Stimulated activated CD4-positive, alpha-beta T cell treated with anti-CD3 and anti-CD28 coated beads, Interleukin-4, amount 100 ng/mL, for 24 hours (primary cell): ENCODE data around the gene PCK1.

Source experiments
- DNase-seq: peaks from one replicate; pipeline ENCODE4 v3.0.0-alpha.2; 2020

PCK1 gene

DNA sequence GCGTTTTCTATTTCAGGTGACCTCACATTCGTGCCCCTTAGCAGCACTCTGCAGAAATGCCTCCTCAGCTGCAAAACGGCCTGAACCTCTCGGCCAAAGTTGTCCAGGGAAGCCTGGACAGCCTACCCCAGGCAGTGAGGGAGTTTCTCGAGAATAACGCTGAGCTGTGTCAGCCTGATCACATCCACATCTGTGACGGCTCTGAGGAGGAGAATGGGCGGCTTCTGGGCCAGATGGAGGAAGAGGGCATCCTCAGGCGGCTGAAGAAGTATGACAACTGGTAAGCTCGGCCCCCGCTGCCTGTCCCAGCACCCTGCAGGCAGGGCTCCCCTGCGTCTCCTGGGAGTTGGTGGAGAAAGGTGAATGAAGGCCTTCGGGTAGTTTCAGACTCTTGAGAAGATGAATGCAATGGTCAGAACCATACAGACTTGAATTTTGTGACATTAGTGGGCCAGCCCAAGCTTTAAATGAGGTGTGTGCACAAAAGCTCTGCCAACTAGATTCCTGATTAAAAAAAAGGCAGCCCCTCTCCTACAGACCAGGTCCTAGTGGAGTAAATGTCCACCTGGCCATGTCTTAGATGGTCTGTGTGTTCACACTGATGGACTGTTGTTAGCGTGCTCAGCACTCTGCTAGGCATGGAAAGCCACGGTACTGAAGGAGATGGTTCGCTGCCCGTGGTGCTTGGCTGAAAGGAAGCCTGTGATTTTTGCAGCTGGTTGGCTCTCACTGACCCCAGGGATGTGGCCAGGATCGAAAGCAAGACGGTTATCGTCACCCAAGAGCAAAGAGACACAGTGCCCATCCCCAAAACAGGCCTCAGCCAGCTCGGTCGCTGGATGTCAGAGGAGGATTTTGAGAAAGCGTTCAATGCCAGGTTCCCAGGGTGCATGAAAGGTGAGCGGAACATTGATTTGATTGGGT lies 708 bp downstream of the PCK1 start:
- no peak for DNase-seq

DNA sequence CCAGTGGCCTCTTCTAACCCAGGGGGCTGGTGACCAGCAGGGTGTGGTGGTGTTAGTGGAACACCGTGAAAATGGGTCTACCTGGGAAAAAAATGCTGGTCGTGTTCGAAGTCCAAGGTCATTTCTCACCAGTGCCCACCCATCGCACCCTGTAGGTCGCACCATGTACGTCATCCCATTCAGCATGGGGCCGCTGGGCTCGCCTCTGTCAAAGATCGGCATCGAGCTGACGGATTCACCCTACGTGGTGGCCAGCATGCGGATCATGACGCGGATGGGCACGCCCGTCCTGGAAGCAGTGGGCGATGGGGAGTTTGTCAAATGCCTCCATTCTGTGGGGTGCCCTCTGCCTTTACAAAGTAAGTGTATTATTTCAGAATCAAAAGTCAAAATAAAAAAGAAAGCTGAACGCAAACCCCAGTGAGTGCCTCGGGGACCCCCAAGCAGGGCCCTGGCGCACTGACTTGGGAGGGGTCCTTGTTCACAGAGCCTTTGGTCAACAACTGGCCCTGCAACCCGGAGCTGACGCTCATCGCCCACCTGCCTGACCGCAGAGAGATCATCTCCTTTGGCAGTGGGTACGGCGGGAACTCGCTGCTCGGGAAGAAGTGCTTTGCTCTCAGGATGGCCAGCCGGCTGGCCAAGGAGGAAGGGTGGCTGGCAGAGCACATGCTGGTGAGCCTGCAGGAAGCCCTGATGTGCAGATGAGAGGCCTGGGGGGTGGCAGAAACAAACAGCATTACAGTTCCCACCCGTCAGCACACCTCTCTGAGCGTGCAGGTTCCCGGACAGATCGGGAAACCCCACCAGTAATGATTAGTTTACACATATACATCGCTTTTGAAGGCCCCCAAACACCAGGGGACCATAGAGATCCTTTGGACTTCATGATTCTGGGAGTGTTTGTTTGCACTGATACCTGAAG lies 1.9 kb downstream of the PCK1 start:
- no peak for DNase-seq

DNA sequence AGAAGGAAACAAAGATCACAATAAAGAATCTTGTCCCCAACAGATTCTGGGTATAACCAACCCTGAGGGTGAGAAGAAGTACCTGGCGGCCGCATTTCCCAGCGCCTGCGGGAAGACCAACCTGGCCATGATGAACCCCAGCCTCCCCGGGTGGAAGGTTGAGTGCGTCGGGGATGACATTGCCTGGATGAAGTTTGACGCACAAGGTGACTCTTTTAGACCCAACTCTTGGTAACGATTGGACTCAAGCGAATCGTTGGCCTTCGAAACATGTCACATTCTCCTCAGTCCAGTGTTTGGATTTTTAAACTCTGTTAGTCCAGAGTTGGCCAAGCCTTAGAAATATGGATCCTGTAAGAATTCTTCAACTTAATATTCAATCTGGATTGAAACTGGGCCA lies 2.6 kb downstream of the PCK1 start:
- no peak for DNase-seq

DNA sequence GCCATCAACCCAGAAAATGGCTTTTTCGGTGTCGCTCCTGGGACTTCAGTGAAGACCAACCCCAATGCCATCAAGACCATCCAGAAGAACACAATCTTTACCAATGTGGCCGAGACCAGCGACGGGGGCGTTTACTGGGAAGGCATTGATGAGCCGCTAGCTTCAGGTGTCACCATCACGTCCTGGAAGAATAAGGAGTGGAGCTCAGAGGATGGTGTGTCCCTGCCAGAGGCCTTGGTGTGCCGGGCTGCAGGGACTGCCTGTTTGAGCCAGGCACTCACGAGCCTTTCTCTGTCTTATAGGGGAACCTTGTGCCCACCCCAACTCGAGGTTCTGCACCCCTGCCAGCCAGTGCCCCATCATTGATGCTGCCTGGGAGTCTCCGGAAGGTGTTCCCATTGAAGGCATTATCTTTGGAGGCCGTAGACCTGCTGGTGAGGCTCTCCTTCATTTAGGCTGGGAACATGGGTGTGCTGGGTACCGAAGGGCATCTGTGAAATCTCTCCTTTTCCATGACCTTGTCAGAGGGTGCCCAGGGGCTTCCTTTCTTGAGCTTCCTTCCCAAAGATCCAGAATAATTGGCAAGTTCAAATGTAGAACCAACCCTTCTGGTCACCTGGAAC lies 3.4 kb downstream of the PCK1 start:
- no peak for DNase-seq

DNA sequence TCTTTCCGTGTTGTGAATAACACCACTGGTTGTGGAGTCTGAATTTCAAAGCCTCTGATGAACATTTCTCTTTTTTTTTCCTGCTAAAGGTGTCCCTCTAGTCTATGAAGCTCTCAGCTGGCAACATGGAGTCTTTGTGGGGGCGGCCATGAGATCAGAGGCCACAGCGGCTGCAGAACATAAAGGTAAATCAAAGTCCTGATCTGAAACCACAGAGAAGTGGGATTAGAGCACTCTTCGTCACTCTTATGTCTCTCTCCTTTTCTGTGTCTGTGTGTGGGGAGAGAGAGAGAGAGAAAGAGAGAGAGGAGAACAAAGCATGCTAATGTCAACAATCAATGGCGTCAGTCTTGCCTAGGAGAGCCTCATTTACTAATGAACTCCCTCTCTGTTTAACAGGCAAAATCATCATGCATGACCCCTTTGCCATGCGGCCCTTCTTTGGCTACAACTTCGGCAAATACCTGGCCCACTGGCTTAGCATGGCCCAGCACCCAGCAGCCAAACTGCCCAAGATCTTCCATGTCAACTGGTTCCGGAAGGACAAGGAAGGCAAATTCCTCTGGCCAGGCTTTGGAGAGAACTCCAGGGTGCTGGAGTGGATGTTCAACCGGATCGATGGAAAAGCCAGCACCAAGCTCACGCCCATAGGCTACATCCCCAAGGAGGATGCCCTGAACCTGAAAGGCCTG lies 4.2 kb downstream of the PCK1 start:
- DNase-seq, result no peak

DNA sequence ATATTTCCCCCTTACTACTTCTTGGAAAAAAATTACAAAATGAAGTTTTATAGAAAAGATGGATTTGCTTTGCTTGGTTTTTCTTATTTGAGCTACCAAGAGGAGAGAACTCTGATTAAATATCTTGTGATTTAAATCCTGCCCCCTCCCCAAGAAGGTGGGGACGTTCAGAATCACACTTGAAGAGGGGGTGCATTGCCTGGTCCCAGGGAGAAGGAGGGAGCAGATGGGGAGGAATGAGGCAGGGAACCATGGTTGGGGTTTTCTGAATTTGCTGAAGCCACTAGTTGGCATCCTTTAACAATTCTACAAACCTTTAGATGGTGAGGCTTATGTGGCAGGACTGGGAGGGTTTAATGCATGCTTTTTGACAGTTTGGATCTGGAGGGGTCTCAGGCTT lies 5.5 kb downstream of the PCK1 start:
- no peak for DNase-seq

DNA sequence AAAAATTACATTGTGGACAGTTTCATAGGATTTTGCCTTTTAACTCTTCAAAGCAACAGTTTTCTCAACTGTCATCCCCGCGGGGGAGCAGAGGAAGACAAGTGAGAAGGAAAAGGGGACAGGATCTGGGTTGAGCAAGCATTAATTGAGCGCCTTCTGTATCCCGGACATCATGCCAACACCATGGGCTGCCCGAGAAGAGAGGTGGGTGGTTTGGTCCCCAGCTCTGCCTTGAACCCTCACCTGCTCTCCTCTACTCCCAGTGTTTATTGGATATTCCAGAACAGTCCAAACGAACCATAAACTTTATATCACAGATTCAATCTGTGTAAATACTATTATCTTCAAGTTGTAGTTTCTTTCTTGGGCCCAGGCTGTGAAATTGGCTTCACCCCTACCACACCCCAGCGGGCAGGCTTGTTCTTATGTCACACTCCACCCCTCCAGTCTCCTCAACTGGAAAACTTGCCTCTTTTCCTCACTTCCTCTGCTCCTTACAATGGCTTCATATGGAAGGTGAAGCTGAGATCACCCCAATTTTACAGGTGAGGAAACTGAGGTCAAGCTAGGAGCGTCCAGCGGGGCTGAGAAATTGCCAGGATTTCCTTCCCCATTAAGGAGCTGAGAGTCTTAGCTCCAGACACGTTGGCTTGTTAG lies 6.0 kb downstream of the PCK1 start:
- no peak for DNase-seq

DNA sequence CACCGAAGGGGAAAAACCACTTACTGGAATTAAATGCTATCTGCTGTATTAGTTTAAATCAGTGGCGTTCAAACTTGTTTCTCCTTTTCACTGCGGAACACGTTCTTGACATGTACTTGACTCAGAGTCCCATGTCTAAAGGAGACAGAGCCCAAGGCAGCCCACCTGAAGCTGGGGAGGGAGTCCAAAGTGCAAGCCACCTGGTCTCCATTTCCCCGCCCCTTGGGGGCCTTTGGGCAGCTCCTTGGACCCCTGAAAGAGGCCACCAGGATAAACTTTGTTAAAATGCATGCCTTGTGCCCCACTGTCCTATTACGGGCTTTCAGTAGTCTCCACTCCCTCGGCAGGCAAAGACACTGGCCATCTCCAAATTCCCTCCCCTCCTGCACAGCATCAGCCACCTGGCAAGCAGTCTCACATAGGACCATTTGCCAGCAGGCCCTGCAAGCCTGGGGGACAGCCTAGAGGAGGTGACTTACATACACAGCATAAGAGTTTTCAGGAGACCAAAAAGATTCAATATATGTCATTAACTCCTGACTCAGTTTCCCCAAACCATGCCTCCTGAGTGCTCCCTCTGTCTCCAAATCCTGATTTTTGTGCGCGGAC lies 6.7 kb downstream of the PCK1 start:
- no peak for DNase-seq

DNA sequence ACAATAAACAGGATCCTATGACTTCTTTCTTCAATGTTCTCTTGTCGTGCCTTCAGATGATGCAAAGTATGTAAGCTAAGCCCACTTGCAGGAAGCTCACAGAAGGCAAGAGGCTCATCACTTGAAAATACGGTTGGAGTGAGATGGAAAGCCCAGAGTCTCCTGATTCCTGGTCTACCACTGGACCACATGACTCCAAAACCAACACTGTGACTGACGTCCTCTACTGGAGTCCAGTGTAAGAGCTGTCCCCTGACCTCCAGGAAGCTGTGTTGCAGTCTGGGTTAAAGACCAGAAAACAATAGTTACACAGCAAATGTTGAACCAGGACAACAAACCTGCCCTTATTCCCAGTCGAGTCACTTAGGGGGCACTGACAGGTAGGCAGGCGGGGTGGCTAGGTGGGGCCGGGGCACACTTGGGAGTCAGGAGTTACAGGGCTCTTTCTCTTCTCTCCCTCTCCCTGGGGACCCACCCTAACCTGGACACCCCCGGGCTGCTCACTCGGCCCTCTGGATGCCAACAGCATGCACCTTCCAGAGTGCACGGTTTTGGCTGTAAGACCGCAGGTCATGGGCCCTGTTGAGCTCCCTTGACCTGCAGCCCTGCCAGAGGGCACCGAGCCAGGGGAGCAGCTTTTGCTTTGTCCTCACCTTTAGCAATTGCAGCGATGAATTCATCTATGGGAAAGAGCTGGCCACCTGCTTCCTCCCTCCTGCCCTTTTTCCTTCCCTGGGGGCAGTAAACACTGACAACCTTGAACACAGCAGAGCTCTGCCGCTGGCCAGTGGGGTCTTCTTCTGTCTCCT lies 7.4 kb downstream of the PCK1 start:
- no peak for DNase-seq

DNA sequence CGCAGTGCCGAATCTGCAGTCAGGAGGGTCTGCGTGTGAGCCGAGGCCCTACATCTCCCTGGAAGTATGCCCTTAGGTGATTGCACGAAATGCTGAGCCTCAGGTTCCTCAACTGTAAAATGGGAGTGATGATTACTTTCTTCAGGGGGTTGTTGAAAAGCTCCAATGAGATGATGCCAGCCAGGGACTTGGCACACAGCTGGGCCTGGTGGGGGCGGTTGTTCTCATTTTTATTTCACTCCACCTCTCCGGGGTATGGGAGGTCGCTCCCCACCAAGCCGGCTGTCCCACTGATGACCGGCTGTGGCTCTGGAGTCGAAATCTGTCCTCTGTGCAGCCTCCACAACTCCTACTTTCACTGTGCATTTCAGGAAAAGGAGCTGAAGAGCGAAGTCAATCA lies 8.1 kb downstream of the PCK1 start:
- no peak for DNase-seq

DNA sequence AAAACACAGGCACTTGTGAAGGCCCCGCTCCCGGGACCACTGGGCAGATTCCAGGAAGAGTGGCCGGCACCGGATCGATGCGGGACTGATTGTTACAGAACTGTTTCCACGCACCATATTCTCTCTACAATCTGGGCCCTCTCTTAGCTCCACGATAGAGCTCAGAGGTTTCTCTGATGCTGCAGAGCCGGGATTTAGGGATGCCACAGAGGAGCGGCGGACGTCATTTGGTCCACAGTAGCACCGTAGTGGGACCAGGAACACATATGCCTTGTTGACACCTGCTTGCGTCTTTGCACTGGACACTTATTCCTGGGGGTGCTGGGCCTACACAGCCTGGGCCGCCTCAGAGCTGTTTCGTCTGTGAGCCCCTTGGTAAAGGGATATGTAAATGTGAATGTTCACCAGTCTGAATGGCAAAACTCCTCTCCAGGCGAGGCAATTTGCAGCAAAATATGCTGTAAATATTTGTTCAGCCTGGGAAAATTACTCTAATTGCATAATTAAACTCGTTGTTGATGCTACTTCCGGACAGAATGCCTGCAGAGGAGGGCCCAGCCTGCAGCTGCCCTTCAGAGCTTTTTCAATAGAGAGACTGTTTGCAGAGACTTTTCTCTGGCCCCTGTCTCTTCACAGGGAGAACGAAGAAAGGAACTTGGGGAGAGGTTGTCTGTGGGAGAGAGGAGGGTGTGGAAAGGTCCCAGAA lies 9.4 kb downstream of the PCK1 start:
- no peak for DNase-seq

DNA sequence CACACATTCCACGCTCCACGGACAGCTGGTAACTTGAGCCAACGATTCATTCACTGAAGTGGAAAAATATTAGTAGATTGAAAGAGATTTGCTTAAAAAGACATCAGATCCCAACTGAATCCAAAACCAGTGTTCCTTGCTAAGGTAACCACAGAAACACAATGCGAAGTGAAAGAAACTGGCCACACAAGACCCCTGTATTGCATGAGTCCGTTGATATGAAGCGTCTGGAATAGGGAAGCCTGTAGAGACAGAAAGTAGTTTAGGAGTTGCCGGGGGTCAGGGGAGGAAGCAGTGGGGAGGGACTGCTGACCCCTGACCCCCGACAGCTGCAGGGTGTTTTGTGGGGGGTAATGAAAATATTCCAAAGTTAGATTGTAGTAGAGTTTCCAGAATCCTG lies 10.0 kb downstream of the PCK1 start:
- DNase-seq, result no peak

DNA sequence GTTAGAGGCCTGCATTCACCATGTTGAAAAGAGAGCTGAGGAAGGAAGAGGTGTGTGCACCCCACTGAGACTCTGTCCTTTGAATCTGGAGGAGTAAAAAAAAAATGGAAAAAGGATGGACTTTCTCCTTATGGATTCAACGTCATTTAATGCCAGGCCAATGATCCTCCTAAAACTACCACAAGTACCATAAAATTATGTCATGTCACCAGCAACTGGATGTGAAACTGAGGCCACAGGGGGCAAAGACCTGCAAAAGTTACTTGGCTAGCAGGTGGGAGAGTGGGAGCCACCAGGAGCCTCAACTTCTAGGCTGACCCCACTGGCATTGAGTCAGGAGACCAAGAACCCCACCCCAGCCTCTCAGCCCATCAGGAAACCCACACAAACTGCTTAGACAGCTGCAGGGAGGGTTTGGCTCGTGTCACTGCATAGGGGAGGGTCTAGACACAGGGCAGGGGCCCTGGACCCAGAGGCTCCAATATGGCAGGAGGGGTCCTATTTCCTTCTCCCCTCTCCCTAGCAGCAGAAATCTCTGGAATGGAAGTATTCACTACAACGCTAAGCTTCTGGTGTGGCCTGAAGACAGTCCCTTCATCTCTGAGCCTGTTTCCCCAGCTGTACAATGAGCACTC lies 11.0 kb downstream of the PCK1 start:
- no peak for DNase-seq

DNA sequence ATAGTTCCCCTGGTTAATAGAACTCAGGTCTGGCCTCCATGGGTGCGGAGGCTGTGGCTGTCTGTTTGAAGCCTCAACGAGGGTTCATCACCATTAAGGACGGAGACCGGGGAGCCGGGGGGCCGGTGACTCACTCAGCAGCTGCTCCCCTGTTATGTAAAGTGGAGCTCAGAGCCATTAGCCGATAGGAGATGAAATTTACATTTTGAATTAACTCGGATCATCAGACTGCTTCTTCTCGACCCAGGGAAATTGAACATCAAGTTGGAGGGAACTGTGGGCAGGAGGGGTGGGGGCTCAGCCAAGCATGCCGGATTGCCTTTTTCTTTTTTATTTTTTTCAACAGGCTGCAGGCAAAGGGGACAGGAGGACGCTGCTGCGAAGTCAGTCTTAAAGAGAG lies 12.3 kb downstream of the PCK1 start:
- DNase-seq, result no peak

DNA sequence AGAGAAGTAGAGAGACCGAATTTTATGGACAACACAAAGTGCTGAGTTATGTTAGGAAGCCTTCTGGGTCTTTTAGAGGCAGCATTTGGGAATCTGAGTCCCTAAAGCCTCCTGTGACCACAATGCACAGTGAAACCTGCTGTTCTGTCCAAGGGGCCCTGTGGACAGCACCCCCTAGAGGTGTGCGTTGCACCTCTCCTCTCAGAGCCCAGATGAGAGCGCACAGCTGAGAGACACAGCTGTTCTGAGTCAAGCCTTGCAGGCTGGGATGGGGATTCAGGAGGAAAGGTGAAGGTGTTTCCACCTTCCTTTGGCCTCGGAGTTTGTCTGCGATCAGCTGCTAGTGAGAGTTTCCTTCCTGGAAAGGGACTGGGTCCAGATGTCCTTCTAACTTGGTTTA lies 13.0 kb downstream of the PCK1 start:
- no peak for DNase-seq

DNA sequence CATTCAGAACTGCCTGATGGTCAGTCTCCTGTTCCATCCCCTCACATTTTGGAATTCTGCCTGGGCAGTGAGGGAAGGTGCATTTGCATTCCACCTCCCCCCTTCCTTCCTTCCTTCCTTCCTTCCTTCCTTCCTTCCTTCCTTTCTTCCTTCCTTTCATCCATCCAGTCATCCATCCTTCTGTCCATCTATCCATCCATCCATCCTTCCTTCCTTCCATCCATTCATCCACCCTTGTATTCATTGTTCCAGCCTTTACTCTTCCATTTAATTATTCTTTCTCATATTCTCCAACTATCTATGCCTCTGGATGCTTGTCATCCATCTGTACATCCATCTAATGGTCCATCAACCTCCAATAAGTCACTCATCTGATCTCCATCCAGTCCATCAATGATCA lies 14.0 kb downstream of the PCK1 start:
- no peak for DNase-seq

DNA sequence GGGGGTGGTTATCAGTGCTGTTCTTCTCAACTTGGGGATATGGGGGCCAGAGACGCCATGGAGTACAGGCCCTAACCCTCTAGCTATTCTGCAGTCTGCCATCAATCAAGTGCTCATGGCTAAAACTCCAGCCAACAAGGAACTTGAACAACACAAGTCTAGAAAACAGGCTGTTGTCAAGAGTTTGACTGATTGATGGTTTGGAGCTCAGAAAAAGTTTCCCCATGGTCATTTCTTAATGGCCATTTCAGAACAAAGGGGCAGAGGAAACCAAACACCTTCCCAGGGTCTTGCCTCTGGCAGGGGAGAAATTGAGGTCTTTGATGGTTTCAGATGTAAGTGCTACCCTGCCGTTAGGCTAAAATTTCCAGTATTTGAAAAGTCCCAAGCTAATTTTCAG lies 15.1 kb downstream of the PCK1 start:
- no peak for DNase-seq

DNA sequence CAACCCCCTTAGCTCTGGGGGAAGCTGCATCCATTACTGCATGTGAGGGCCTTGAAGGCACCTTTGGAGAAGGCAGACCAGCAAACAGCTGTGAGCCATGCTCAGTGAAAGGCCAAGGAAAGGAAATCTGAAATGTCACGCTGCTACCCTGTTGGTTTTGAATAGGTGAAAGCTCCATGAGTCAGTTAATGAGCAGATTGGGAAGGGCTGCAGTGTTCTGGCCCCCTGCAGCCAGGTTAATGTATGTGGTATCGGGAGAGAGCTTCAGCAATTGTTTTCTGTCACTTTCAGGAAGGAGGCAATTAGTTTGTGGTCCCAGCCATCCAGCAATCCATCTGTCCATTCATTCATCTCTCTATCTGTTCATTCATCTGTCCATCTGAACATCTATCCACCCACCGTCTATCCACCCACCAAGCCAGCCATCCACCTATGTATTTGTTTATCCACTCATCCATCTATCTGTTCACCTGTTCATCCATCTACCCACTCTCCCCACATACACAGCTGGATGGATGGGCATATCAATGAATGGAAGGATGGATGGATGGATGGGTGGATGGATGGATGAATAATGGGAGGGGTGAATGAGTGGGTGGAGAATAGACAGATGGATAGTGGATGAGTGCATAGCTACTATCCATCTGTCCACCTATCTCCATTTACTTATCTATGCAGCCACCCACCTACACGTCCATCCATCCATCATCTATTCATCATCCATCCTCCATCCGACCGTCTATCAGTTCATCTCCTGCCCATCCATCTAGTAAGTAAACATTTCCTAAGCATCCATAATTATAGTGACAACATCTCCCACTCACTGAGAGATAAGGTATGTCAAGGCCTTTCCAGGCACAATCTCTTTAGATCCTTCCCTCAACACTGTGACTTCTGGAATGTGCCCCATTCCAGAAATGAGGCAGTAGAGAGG lies 16.0 kb downstream of the PCK1 start:
- DNase-seq, result no peak
